ENCODE measurements around the gene CSGALNACT2. TPM values are rescaled to one million over a fixed set of nuclear protein-coding genes. Genes with fewer than 3 reads are reported as not detected.
A peak's percentile ranks its signal among the peaks of the same experiment; 100 is the strongest.

CSGALNACT2 gene
- total RNA-seq, 1 donor from 2014 or later = 14.8 TPM

DNA sequence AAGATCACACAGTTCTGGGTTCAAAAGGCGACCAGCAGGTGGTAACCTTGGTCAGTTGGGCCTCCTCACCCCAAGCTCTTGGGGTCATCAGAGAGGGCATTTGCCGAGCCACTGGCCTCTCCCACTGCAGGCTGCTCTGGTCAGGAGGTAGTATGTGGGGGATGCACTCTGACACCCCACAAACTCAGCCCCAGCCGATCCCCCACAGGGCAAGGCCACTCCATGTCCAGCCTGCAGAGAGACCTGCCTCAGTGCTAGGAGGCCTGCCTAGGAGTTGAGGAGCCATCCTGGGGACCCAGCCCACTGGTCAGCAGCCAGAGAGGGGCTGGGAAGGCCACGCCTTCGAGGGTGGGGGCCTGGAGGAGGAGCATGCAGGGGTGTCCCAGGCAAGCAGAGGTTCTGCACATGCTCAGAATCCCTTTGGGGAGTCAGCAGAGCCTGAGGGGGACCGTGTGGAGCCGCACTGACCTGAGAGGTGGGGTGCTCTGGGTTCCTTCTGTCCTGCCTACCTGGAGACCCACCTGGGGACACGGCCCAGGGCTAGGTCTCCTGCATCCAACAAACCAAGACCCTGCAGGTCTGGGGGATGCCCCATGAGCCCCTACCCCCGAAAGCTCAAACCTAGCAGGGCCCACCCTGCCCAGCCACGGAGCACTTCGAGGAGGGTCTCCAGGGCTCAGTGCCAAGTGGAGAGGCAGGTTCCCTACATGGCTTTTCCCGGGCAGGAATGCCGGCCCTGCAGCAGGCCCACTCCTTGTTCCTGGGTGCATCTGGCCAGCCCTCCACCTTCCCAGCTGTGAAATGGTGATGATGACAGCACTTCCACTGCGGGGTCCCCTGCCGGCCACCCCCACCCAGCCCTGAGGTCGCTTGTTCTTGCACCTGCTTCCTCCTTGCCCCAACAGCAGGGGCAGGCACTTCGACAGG, 70.2 kb downstream of the CSGALNACT2 start:
- Mint-ChIP-seq H3K4me3 (no peak overlapping the region), H3K36me3 (no peaks in the 10 kb centered on the region), H3K9me3 (no peaks in the 10 kb centered on the region), H3K27ac (no peak overlapping the region), H3K4me1 (no peaks in the 10 kb centered on the region), H3K27me3 (ENCODE audit: low read depth) (peaks cover 4% of the 10 kb centered on the region)
- DNase-seq (ENCODE audit: low spot score in 2 of 2, unreplicated experiment in 2 of 2) = peak in 1 of 2 experiments; percentile 17
- TF ChIP-seq, protein P1, sequence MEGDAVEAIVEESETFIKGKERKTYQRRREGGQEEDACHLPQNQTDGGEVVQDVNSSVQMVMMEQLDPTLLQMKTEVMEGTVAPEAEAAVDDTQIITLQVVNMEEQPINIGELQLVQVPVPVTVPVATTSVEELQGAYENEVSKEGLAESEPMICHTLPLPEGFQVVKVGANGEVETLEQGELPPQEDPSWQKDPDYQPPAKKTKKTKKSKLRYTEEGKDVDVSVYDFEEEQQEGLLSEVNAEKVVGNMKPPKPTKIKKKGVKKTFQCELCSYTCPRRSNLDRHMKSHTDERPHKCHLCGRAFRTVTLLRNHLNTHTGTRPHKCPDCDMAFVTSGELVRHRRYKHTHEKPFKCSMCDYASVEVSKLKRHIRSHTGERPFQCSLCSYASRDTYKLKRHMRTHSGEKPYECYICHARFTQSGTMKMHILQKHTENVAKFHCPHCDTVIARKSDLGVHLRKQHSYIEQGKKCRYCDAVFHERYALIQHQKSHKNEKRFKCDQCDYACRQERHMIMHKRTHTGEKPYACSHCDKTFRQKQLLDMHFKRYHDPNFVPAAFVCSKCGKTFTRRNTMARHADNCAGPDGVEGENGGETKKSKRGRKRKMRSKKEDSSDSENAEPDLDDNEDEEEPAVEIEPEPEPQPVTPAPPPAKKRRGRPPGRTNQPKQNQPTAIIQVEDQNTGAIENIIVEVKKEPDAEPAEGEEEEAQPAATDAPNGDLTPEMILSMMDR (IDR thresholded peaks at IDR 0.05; ENCODE audit: unreplicated experiment) = no peak

DNA sequence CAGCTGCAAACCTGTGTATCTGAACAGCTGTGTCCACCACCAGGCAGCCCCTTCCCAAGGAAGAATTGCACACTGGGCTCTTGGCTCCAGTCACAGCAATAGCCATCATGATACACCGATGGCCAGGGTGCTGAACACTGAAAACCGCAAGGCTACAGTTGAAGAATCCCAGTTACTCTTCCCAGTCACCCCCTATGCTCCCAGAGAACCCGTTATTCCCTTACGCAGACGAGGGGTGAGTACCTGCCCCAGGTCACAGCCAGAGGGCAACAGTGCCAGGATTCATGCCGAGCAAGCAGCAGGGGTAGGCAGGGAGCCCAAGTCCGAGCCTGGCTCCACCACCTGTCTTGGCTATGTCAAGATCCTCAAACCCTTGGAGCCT, 70.8 kb downstream of the CSGALNACT2 start:
- Mint-ChIP-seq H3K27me3 (ENCODE audit: low read depth) (peaks cover 6% of the 10 kb centered on the region), H3K27ac (no peak overlapping the region), H3K36me3 (no peaks in the 10 kb centered on the region), H3K9me3 (no peaks in the 10 kb centered on the region), H3K4me3 (no peak overlapping the region), H3K4me1 (no peaks in the 10 kb centered on the region)
- no peak for DNase-seq (ENCODE audit: low spot score in 2 of 2, unreplicated experiment in 2 of 2)
- TF ChIP-seq, protein P1 (IDR thresholded peaks at IDR 0.05; ENCODE audit: unreplicated experiment) = no peak

DNA sequence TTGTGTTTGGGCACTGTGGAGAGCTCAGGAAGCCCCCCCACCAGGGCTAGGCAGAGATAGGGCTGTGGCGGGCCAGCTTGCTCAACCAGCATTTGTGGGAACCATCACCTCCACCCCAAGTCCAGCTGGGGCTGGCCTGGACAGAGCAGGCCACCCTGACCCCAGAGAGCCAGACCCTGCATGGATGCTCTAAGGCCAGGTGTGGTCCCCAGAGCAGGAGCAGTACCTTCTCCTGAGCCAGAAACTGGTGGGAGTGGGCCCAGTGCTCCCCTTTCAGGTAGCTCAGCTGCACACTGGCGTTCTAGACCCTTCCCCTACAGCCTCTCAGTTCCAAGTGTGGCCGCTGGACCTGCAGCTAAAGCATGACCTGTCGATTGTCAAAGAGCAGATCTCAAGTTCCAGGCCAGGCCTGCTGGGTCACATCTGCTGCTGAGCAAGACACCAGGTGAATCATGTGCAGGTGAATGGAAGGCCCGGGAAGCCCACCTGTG, 71.5 kb downstream of the CSGALNACT2 start:
- H3K27me3 Mint-ChIP-seq (ENCODE audit: low read depth) = peaks cover 9% of the 10 kb centered on the region
- no peak overlapping the region for H3K4me3 Mint-ChIP-seq
- H3K27ac Mint-ChIP-seq = no peak overlapping the region
- no peaks in the 10 kb centered on the region for H3K4me1 Mint-ChIP-seq
- TF ChIP-seq, protein P1 (IDR thresholded peaks at IDR 0.05; ENCODE audit: unreplicated experiment) = no peak
- H3K36me3 Mint-ChIP-seq = no peaks in the 10 kb centered on the region
- no peak for DNase-seq (ENCODE audit: low spot score in 2 of 2, unreplicated experiment in 2 of 2)
- no peaks in the 10 kb centered on the region for H3K9me3 Mint-ChIP-seq

DNA sequence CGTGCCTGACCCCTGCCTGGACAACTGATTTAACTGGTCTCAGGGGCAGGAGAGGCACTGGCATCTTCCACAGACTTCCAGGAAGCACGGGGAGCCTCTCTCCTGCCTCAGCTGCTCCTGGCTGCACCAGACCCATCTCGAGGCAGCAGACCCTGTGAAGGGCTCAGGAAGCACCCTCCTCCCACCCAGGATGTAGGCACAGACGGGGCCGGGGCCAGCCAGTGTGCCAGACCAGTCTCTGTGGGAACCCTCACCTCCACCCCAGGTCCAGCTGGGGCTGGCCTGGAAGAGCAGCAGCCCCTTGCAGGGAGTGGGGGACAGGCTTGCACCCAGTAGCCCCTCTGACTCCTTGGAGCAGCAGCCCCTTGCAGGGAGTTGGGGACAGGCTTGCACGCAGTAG, 72.3 kb downstream of the CSGALNACT2 start:
- Mint-ChIP-seq H3K4me1 (no peaks in the 10 kb centered on the region), H3K4me3 (no peak overlapping the region), H3K36me3 (no peaks in the 10 kb centered on the region), H3K27me3 (ENCODE audit: low read depth) (peaks cover 9% of the 10 kb centered on the region), H3K9me3 (no peaks in the 10 kb centered on the region), H3K27ac (no peak overlapping the region)
- no peak for DNase-seq (ENCODE audit: low spot score in 2 of 2, unreplicated experiment in 2 of 2)
- TF ChIP-seq, protein P1 (IDR thresholded peaks at IDR 0.05; ENCODE audit: unreplicated experiment) = no peak

DNA sequence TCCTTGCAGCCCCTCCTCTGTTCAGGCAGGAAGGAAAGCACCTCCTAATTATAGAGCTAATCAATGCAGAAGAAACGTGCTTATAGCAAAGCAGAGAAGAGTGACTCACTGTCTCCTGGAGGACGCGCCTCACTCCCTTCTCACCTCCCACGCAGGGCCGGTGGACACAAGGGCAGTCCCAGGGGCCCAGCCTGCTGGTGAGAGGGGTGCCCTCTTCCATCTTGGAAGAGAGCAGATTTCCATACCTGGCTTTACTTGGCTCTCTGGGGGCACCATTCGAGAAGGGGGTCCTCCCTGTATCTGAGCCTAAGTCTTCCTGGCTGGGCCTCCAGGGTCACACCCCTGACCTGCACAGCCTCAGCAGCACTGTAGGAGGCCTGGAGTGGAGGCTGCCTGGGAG, 72.8 kb downstream of the CSGALNACT2 start:
- H3K27ac Mint-ChIP-seq = no peak overlapping the region
- no peak for DNase-seq (ENCODE audit: low spot score in 2 of 2, unreplicated experiment in 2 of 2)
- no peak overlapping the region for H3K4me3 Mint-ChIP-seq
- peaks cover 9% of the 10 kb centered on the region for H3K27me3 Mint-ChIP-seq (ENCODE audit: low read depth)
- H3K36me3 Mint-ChIP-seq = no peaks in the 10 kb centered on the region
- H3K9me3 Mint-ChIP-seq = no peaks in the 10 kb centered on the region
- H3K4me1 Mint-ChIP-seq = no peaks in the 10 kb centered on the region
- TF ChIP-seq, protein P1 (IDR thresholded peaks at IDR 0.05; ENCODE audit: unreplicated experiment) = no peak
